CD4-positive, alpha-beta T cell treated with Interleukin-4 for 4 hours (primary cell): ENCODE results near the gene IP6K3.
A peak's percentile ranks its signal among the peaks of the same experiment; 100 is the strongest.

Experiments
- DNase-seq: peaks from one replicate; pipeline ENCODE4 v3.0.0-alpha.2; 2020

Gene IP6K3

DNA sequence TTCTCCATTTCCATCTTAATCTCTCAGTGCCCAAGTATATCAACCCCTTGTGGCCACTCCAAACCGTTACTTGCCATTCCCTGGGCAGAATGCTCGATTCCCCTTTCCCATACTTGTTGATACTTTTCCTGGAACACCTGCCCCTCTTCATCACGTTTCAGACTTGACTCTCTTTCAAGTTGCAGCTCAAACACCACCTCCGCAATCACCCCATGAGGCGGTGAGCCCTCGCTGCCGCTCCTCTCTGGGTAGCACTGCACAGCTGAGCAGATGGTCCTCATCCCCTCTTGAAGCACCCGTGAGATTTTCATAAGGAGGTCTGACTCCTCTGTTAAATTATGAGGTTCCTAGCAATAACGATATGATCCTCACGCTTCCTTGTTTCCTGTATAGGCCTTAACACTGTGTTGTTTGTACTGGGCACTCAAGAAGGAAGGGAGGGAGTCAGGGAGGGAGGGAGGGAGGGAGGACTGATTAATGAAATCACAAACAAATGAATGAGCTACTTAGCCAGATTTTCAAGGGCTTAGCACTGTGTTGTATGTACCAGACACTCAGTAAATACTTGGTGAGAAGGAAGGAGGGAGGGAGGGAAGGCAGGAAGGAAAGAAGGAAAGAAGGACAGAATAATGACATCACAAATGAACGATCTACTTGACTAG is 27.2 kb downstream of the IP6K3 start:
- no peak for DNase-seq

DNA sequence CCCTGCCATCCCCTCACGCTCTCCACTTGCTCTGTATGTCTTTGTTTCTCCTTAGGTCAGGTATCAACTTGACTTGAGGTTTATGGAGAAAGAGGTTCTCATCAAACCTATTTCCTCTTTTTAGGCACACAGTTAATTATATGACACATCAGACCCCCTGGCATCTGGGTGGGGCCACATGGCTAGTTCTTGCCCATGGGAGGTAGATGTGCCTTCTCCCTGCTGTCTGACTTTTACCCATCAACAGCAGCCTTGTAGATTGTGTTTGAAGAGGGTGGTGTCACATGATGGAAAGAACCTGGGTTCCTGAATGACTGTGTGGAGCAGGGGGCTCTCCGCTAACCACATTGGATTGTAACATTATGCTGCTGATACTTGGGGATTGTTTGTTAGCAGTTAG is 28.0 kb downstream of the IP6K3 start:
- no peak for DNase-seq

DNA sequence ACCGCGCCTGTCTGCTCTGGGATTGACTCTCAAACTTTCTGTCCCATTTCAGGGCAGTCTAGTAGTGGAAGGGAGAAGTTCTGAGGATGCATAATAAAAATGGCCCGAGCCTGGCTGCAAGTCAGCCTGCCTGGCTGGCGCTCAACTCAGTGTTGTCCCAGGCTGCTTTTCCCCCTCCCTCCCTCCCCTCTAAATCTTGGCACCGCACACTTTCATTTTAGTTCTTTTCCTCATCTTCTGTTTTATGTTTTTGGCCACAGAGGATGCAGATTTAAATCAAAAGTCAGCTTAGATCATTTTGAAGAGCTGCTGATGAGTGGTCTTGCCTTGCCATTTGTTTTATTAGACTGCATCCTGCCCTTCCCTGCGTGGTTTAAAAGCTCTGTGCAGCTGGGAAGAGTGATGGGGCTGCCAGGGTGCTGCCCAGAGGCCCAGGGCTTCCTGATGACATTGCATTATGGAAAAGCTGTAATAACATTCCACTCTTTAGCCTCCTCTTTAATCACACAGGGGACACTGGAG is 28.7 kb downstream of the IP6K3 start:
- DNase-seq, result no peak

DNA sequence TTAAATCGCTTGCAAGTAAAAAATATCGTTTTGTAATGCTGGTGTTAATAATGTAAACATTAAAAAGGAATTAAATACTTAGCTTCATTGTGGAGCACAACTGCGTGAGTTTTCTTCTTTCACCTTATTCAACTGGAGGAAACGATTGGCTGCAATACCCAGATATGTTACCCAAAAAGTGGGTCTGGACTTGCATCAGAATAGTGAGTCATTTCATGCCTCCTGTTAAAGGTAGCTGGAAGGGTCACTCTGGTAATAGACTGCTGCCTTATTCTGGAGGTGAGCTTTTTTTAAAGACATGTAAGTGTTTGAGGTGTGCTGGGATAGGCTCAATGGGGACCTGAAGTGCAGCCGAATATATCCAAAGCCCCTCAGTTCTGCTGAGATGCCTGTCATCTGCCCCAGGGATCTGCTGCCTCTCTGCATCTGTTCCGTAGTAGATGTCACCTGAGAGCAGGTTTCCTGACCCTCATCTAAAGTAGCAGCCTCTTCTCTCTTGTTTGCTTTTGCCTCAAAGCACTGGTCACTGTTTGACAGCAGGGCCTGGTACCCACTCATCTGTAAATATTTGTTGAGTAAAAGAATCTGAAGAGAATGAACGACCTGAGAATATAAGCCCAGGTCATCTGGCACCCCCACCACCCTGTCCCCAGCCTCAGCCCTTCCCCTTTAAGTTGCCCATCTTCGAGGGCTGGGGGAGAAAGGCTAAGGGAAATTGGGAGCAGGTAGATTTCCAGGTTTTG is 29.6 kb downstream of the IP6K3 start:
- DNase-seq, result no peak

DNA sequence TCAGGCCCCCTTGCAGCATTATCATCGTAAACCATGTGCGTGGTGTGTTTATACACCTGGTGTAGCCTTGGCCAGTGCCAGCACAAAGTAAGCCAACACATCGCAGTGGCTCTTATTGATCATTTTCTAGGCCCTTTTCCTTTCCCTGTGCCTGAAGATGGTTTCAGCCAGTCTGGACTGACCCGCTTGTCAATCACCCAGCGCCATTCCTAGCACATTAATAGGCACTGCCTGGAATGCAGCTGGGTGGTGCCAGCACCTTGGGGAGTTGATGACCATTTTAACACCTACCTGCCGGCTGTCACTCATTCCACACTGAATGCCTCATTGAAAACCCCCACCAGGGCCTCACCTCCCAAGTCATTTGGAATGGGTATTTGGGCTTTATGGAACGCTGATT is 30.3 kb downstream of the IP6K3 start:
- DNase-seq, result no peak

DNA sequence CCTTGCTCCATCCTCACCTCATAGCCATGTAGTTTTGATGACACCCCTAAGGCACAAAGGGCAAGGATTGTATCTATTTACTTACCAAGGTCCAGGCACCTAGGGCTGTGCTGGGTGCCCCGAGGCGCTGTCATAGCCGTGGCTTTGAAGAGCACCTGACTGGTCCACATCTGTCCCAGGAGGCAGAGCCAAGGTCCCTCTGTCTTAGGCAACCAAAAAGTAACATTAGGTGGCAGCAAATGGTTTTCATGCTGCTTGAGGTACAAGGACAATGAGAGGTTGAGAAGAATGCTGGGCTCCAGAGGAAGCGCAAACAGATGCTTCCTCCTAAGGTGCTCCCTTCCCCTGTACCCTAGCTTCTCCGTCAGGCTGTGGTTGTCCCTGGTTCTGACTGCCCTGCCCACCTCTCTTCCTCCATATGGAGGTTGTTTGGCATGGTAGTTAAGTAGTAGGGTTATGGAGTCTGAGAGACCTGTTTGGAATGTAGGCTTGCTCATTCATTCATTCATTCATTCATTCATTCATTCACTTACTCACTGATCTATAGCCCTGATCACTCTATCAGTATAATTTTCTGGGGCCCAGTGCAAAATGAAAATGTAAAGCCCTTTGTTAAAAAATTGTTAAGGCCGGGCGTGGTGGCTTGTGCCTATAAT is 32.2 kb downstream of the IP6K3 start:
- no peak for DNase-seq

DNA sequence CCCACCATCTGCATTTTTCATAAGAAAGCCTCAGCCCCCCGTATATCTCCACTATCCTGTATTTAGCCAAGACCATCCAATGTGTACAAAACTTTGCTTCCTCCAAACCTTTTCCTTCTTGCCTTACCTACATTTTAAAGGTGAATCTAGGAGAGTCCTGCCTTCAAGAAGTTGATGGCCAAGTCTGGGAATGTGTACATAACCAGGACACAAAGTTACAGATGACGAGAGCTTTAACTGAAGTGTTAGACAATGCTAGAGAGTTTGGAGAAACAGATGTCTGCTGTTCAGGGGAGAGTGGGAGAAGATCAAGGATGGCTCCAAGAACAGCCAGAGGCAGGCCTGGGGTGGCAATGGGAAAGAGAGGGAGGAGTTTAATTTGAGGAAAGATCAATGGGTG is 32.9 kb downstream of the IP6K3 start:
- no peak for DNase-seq

DNA sequence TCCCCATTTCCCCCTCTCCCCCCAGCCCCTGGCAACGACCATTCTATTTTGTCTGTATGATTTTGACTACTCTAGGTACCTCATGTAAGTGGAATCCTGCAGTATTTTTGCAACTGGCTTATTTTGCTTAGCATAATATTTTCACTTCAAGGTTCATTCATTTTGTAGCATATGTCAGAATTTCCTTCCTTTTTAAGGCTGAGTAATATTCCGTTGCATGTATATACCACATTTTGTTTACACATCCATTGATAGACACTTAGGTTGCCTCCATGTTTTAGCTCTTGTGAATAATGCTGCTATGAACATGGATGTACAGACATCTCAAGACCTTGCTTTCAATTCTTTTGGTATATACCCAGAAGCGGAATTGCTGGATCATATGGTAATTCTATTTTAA is 33.8 kb downstream of the IP6K3 start:
- DNase-seq, result no peak

DNA sequence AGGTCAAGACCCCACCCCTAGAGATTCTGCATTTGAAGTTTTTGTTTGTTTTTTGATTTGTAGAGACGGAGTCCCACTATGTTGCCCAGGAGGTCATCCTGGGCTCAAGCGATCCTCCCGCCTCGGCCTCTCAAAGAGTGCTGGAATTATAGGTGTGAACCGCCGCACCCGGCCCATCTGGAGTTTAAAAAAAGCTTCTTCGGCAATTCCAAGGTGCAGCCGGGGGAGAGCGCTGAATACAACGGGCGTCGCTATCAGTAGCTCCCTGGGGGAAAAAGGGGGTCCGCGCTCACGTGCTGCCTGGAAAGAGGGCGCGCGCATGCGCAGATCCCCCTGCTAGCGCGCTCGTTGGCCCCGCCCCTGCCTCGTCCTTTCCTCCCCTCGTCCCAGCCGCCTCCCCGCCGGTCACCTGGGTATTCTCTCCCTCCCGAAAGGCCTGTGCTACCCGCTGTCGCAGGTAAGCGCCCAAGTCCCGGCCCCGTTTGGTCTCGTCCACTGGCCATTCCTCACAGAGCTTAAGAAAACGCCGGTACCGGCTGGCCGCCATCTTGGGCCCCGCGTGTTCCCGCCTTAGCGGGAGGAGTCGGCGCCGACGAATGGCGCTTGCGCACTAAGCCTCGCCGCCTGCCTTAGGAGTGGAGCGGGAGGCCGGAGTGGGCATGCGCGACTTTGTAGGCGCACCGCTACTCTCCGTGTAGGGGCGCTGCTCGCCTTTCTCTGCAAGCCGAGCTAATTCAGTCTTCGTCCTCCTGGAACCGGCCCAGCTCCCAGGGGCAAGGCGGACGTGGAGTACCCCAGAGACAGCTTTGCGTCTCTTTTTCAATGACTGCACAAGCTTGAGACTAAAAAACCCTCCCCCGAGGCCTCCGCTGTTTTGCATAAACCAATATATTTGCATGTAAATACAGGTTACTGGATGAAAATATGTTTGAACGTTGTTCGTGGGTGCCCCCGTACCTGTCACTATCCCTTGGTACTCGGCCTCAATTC is 35.3 kb downstream of the IP6K3 start, which contains the start of gene UQCC2:
TSS of gene UQCC2 (minus strand) at position 561 of the 990 bp plus-strand sequence. CDS start at position 547, 14 bp downstream.
- peak; percentile 95 for DNase-seq

DNA sequence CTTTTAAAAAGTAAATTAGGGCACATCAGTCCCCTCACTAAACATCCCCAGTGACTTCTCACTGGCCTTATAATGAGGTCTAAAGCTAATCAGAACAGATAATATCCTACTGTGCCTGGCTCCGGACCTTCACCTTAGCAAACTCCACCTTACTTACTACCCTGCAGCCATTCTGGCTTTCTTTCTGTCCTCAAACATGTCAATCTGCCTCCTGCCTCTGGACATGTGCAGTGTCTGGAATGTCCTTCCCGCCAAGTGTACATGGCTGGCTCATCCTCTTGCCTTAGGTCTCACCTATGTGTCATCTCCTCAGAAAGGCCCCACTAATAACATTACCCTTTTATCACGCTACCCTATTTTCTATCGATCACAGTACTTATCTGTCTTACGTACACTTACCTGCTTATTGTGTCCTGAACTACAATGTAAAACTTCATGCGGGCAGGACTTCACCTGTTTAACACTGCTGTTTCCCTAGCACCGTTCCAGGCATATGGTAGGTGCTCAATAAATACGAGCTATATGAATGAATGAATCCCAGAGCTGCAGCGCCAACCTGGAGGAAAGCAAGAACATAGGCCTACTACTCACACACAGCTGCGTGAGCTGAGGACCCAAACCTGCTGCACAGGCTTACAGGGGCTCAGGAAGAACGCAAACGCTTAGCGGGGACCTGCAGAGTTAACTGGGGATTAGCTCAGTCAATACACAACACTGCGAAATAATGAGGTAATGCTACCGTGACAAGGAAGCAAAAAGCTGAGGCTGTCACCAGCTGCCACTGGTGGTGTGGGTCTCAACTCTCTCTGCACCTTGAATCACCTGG is 36.2 kb downstream of the IP6K3 start:
- DNase-seq, result no peak

DNA sequence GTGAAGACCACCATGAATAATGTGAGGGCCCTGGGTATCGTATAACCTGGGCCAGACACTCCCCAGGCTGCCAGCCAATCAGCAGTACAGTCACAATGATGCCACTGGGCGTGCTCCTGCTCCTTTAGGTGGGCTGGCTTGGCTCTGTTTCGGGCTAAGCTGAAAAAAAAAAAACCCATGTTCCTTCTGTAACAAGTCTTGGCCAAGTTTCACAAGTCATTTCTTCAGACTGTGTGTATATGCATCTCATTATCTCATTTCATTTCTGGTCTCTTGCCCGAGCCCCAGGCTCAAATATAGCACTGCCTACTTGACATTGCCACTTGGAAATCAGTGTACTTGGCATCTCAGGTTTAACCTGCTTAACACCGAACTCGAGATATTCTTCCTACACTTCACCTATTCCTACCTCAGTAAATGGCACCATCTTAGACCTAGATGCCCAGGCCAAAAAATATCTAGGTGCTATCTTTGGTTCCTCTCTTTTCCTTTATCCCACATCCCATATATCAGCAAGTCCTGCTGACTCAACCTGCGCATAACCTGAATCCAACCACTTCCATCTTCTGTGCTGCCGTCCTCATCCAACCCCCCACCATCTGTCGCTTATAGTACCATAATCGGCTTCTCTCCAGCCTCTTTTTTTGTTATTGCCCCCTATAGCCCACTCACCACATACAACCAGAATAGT is 37.0 kb downstream of the IP6K3 start:
- no peak for DNase-seq

DNA sequence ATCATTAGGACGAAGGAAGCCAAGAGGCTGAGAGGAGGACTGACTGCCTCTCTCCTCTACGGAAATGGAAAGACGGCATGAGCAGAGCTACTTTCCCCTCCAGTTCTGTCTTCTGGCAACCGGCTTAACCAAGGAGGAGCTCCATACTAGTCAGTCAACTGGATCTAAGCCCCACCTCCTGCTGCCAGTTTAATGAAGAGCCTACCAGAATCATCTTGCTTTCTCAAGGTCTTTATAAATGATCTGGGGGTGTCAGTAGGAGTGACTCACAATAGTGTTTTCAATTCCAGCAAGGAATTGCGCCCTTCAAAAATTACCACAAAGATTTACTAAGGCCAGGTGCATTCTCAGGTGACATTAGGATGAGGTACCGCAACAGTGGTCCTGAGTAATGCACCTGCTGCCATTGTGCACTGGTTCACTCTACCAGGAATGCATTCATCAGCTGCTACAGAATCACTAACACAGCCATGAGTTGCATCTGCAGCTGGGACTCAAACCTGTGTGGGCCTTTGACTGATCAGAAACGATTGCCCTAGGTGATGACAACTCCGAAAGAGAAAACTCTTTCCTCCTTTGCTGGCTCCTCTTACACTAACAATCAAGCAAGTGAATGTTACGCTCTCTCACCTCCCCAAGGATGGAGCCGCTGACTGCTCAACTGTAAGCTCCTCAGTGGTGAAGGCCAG is 38.0 kb downstream of the IP6K3 start:
- no peak for DNase-seq

DNA sequence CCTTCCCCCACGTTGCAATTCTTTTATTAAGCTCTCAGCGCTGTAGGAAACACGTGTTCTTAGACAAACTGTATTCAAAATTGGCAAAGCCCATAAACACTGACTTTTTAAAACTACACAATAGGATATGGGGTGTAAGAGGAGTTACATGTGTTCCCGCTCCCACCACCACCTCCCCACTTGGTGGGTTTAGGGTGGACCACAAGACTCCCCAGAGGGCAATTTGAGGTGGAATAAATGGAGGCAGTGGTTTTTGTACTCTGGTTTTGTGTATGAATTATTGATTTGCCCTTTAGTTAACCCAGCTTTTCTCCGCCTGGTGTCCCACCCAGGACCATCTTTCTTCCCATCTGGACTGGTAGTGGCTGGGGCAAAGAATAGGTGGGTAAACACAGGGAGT is 38.9 kb downstream of the IP6K3 start:
- no peak for DNase-seq

DNA sequence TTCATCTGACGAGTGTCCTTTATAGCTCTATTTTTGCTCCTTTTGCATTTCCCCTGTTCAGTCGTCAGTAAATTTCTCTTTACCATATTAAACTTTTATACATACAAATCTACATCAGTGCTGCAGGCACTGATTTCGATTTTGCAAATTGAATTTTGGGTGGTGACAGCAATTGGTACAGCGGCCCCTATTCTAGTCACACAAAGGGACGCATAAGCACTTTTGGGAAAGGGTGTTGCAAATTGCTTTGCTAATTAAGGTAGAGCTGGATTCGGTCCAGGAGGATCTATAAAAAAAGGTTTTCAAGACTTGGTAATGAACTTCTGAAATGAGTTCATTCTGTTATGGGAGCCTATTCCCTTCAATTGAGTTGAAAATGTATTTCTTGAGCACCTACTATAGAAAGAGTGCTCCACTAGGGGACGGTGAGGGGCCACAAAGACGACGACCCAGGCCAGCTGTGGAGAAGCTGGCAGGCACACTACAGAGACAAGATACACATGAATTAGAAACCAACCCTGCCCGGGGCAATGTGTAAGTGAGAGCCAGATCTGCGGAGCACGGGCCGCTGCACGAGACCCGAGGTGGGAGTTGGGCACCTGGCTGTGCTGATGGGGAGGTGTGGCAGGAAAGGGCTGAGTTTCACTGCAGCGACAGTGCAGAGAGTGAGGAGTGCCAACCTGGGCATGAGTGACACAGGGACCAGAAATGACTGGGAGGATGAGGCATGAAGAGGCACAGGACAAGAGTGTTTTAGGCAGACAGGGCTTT is 40.6 kb downstream of the IP6K3 start:
- DNase-seq, result no peak

DNA sequence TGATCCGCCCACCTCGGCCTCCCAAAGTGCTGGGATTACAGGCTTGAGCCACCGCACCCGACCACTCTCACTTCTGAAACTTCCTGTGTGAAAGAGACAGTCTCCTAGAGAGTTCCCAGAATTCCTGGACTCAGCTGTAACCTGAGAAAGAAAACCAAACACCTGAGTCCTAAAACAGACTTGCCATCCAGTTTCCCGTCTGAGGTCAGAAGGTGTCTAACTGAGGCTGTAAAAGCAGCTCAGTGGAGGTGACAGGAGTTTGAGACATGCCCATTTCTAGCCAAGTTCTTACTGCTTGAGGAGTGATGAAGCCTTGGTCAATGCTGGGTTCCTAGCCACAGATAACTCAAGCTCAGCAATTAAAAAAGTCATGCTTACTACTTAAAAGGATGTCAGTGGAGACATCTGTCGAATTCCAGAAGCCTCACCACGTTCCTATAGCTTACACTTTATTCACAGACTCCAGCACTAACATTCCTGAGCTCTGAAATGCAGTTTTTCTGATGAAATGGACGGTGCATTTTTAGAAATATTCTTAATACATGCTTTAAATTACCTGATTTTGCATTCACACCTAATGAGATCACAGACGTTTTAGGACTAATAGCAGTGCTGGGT is 41.3 kb downstream of the IP6K3 start:
- DNase-seq, result no peak

DNA sequence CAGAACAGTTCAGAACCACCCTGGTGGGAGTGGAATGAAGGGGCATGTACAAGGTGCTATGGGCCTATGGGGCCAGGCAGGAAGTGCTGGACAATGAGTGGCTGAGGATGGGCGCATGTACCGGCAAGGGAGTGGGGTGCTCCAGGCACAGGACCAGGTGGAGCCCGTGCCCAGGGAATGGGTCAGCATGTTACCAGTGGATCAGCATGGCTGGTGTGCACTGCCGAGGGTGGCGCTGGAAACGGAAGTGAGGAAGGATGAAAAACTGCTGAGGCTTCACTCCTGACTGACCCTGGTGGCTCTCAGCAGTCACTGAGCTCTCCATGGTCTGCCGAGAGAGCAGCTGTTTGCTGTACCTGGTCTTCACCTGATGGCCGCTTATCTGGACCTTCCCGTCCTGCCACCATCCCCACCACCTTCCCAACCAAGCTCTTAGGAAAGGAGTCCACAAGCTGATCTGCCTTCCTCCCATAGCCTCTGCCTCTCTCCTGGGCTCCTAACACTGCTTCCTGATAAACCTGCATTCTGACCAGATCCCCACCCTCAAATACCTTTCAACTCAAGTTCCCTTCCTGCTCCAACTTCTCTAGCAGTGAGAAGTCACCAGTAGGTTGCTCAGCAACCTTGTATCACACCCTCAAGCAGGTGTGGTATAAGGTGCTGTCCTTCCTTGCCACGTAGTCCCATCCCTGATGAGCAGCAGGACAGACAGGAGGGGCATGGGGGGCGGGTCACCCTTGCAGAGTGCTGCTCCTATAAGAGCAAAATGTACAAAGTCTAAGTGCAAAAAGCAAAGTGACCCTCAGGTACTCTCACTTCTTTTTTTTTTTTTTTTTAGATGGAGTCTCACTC is 42.3 kb downstream of the IP6K3 start:
- no peak for DNase-seq

DNA sequence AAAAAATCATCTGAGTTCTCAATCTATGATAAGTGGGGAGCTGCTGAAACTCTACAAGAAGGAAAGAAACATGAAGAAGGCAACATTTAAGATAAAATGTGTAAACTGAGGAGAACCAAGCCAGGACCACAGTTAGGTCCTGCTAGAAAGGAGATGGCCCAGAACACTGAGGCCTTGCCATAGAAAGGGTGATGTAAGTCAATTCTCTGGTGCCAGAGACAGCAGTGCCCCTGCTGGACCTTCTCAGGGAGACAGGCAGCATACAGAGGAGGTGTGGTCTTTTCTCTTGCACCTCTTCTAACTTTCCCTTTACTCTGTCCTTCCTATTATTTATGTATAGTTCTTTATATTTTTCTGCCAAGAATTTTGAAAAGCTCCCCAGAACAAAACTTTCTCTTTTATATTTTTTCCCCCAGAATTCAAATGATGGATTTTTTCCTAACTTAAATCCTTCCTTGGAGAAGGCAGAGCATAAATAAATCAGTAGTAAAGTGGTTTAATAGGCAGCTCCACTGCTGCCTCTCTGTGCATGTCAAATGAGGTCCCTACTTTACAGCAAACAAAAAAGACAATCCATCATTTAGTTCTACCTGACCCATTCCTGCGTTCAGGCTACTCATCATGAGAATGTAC is 44.2 kb downstream of the IP6K3 start:
- peak; percentile 24 for DNase-seq
